ENCODE data around the gene SH2D2A.

DNA sequence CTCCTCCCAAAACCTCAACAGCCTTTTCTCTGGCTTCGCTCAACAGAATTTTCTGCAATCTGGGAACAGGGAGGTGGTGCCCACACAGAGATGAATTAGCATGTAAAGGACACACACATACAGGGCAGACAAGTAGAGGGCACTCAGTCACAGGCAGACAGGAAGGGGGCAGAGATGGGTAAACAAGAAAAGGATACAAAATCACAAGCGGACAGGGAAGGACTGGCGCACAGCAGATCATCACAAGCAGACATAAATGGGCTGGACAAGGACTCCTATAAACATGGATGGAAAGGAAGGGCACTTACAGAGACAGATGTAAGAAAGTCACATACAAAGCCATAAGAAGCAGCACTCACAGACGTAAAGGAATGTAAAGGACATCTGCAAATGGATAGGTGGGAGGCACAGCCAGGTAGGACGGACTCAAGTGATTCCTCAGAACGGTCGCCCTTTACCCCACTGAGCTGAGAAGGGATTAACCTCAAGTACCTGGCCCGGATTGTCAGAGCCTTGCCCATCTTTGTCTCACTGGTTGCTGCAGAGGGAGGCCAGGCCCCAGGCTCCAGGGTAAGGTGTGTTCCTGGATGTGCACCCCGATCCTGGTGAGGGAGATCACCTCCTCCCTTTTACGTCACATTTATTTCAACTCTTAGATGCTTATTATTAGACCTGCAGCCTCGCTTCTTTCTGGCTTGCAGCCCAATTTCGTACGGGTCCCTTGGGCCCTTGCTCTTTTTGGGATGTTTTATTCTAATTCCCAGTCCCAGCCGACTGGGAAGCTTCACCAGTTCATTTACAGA lies 50.1 kb downstream of the SH2D2A start:
- TF ChIP-seq CTCF (conservative IDR thresholded peaks at IDR 0.05; ENCODE audit: low read depth, low read length) (no peak), USF2 (IDR thresholded peaks at IDR 0.05; ENCODE audit: low read depth, low read length) (no peak)
